ENCODE results near the gene GSS. TPM values are rescaled to one million over a fixed set of nuclear protein-coding genes. Genes with fewer than 3 reads are reported as not detected.

Gene GSS
- total and polyA plus RNA-seq, 12 donors: 52.4 to 120 (median 79.6) TPM

GRCh38 chr20:34965051-34965450 lies 9.4 kb upstream of the GSS start:
- Histone ChIP-seq H3K4me3 (no peak overlapping the region), H3K36me3 (replicated peaks in 1 of 2) (no peaks in the 10 kb centered on the region), H3K4me1 (replicated peaks in 1 of 2) (no peaks in the 10 kb centered on the region), H3K27me3 (no peaks in the 10 kb centered on the region), H3K9me3 (replicated peaks in 1 of 3) (no peaks in the 10 kb centered on the region), H3K27ac (no peak overlapping the region)
- TF ChIP-seq POLR2A (IDR thresholded peaks at IDR 0.05) (no peak), CTCF (IDR thresholded peaks at IDR 0.05) (no peak)
- DNase-seq: no peak
- WGBS, 4 donors: 94 to 99% (median 98%) methylated on average over 5 of the region's 5 CpGs
- intact Hi-C loops (cut with DNase I): no loop called here

DNA sequence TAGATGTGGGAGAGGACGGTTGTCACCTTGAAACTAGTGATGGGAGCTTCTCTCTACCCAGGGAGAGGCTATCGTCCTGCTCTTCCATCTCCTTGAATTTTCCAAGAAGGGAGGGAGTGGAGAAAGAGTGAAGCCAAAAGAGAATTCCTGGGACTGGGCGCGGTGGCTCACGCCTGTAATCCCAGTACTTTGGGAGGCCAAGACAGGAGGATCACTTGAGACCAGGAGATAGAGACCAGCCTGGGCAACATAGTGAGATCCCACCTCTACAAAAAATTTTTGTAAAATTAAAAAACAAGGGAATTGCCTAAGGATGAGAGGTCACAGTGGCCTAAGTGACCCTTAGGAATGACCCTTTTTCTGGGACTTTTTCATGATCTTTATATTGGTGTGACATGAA lies 8.9 kb upstream of the GSS start:
- no peaks in the 10 kb centered on the region for H3K27me3 ChIP-seq
- intact Hi-C loops (cut with DNase I): loop anchor here in 1 of 2 donors (5.0 kb wide), 1 partner anchor 92 kb away; the partner anchor contains the start of gene GGT7
- TF ChIP-seq POLR2A (IDR thresholded peaks at IDR 0.05): no peak
- no peak for TF ChIP-seq CTCF (IDR thresholded peaks at IDR 0.05)
- no peak for DNase-seq
- no peaks in the 10 kb centered on the region for H3K36me3 ChIP-seq (replicated peaks in 1 of 2)
- no peak overlapping the region for H3K27ac ChIP-seq
- H3K4me3 ChIP-seq: no peak overlapping the region
- no peaks in the 10 kb centered on the region for H3K4me1 ChIP-seq (replicated peaks in 1 of 2)
- 87 to 99% (median 95%) methylated on average over 5 of the region's 5 CpGs for WGBS, 4 donors
- H3K9me3 ChIP-seq (replicated peaks in 1 of 3): no peaks in the 10 kb centered on the region

GRCh38 chr20:34956751-34957472 lies 1.3 kb upstream of the GSS start:
- intact Hi-C loops (cut with DNase I): no loop called here
- Histone ChIP-seq H3K9me3 (replicated peaks in 1 of 3) (no peaks in the 10 kb centered on the region), H3K27ac (no peak overlapping the region), H3K27me3 (no peaks in the 10 kb centered on the region), H3K4me1 (replicated peaks in 1 of 2) (peaks cover 0 to 10% of the 10 kb centered on the region in 2 donors), H3K4me3 (no peak overlapping the region), H3K36me3 (replicated peaks in 1 of 2) (no peaks in the 10 kb centered on the region)
- TF ChIP-seq POLR2A (IDR thresholded peaks at IDR 0.05): no peak
- WGBS, 4 donors: 87 to 90% (median 89%) methylated on average over 21 of the region's 21 CpGs
- DNase-seq: no peak

GRCh38 chr20:34956041-34956458 lies 444 bp upstream of the GSS start:
- TF ChIP-seq CTCF (IDR thresholded peaks at IDR 0.05) (peak in 1 of 6 experiments; percentile 40), POLR2A (IDR thresholded peaks at IDR 0.05) (no peak)
- Histone ChIP-seq H3K4me1 (replicated peaks in 1 of 2) (peaks cover 0 to 10% of the 10 kb centered on the region in 2 donors), H3K4me3 (peak overlapping the region in 2 of 4 donors; percentile 42 to 55), H3K36me3 (replicated peaks in 1 of 2) (peaks cover 0 to 6% of the 10 kb centered on the region in 2 donors), H3K9me3 (replicated peaks in 1 of 3) (no peaks in the 10 kb centered on the region), H3K27ac (peak overlapping the region in 4 of 5 donors; percentile 76 to 94 (median 86)), H3K27me3 (no peaks in the 10 kb centered on the region)
- intact Hi-C loops (cut with DNase I): no loop called here
- WGBS, 4 donors: 7 to 17% (median 14%) methylated on average over 6 of the region's 6 CpGs
- DNase-seq: no peak
